Raji (cell line): ENCODE data around the gene SNX11.

Experiments used
- POLR2A ChIP-seq: IDR thresholded peaks from 2 replicates; pipeline ENCODE4 v1.6.1; 2011; ENCODE audit warnings: low read depth, low read length, control low read depth; ENCODE audit not compliant: insufficient read depth

SNX11 gene

DNA sequence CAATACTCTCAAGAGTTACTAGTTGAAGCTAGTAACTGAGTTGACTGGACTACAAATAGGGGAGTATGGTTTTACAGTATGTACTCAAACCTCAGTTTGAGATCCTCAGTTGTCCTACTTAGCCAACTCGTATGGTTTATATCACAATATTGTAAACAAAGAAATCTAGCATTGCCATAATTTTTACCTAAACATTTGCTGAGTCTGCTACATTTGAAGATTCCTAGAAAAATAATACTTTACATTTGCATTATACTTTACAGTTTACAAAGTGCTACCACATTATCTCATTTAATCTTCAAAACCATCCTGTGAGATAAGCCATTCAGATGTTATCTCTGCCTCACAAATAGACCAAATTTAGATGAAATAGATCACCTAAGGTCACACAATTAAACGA is 22.6 kb upstream of the SNX11 start:
- TF ChIP-seq POLR2A = no peak

DNA sequence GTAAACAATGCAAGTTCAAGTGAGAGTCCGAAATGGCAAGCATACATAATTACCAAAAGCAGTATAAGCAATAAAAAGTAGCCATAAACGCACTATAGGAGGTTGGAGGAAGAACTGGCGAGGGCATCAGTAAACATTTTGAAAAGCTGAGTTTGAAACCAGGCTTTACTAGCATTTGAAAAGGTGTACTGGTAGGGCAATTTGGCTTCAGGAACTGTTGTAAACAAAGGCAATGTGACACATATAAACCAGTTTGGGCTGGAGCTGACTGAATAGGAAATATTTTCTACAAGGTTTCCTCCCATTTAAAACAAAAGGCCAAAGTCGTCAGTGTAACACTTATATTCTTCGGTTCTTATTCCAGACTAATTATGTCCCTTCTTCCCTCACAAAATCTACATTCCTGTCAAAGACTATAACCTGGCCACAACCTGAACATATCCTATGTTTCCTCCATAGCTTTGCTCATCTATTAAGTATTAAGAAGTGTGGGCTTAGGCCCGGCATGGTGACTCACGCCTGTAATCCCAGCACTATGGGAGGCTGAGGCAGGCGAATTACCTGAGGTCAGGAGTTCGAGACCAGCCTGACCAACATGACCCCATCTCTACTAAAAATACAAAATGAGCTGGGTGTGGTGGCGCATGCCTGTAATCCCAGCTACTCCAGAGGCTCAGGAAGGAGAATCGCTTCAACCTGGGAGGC is 14.1 kb upstream of the SNX11 start:
- no peak for TF ChIP-seq POLR2A

GRCh38 chr17:48095611-48096010 is 12.0 kb upstream of the SNX11 start:
- no peak for TF ChIP-seq POLR2A

- TF ChIP-seq POLR2A = no peak
These were observed 7.4 kb upstream of the SNX11 start for GRCh38 chr17:48100160-48100559.

GRCh38 chr17:48100591-48101011 is 7.0 kb upstream of the SNX11 start:
- no peak for TF ChIP-seq POLR2A

GRCh38 chr17:48101012-48101720 is 6.4 kb upstream of the SNX11 start, which contains the start of gene CBX1:
Gene CBX1 (minus strand): TSS chr17:48101478. CDS start chr17:48077004, 24,474 bp downstream.
- peak; percentile 77 for TF ChIP-seq POLR2A

- no peak for TF ChIP-seq POLR2A
These were observed 5.4 kb upstream of the SNX11 start for GRCh38 chr17:48102043-48102750.

DNA sequence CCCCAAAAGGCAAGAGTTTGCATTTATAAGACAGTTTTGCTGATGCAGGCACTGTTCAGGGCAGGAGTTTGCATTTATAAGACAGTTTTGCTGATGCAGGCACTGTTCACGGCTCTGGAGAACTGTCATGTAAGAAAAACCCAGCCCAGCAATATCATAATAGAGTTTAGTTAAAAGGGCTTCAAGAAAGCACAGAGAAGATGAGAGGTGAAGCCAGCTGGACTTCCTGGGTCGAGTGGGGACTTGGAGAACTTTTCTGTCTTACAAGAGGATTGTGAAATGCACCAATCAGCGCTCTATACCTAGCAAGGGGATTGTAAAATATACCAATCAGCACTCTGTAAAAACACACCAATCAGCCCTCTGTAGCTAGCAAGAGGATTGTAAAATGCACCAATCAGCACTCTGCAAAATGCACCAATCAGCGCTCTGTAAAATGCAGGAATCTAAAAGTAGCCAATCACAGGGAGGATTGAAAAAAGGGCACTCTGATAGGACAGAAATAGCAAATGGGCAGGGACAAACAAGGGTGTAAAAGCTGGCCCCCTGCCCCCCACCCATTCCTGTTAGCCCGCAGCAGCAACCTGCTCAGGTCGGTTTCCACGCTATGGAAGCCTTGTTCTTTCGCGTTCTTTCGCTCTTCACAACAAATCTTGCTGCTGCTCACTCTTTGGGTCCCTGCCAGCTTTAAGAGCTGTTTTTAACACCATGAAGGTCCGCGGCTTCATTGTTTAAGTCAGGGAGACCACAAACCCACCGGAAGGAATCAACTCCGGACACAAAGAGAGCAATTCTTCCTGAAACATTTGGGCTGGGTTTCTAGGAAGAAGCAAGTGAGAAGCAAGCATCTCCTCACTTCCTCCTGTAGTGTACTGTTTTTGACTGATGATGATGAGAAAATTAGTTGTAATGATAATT is 4.5 kb upstream of the SNX11 start:
- no peak for TF ChIP-seq POLR2A

DNA sequence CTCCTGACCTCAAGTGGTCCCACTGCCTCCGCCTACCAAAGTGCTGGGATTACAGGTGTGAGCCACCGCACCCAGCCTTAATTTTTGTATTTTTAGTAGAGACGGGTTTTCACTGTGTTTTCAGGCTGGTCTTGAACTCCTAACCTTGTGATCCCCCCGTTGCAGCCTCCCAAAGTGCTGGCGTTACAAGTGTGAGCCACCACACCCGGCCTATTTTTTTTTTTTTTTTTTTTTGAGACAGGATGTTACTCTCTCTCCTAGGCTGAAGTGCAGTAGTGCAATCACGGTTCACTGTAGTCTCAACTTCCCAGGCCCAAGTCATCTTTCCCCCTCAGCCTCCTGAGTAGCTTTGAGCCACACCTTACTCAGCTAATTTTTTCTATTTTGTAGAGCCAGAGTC is 3.1 kb upstream of the SNX11 start:
- TF ChIP-seq POLR2A = no peak

DNA sequence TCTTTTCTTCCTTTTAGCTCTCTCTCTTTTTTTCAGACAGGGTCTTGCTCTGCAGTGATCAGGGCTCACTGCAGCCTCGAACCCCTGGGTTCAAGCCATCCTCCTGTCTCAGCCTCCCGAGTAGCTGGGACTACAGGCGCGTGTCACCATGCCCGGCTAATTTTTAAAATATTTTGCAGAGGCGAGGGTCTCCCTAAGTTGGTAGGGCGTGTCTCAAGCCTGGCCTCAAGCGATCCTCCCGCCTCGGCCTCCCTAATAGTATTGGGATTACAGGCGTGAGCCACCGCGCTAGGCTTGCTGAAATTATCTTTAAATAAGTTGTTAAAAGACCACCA is 797 bp upstream of the SNX11 start:
- TF ChIP-seq POLR2A = no peak

DNA sequence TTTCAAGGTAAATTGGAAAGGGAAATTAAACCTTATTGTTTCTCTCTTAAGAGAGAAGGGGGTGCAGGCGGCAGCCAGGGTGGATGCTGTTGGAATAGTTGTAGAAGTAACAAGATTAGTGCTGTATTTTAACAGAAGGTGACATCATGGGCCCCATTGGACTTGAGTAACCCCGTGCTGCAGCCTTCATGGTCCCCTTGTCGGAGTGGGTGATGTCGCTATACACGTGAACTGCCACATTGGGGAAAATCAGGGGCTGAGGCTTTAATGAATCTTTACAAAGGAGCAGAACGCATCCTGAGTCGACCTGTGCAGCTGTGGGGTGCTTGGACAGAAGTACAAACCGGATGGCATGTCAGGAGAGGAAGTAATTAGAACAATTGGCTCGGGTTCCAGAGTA is 3.2 kb downstream of the SNX11 start:
- no peak for TF ChIP-seq POLR2A

DNA sequence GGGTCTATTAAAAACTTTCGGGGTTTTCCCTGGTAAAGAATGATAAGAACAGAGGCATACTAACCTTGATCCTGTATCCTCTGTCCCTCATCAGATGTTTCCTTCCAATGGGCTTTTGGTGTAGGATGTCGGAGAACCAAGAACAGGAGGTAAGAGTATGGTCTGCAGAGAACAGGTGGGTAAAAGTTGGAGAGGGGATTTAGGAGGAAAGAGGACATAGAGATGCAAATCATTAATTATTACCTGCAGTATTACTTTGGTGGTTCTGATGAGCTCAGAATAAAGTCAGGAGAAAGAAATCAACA is 4.3 kb downstream of the SNX11 start:
- TF ChIP-seq POLR2A = no peak

DNA sequence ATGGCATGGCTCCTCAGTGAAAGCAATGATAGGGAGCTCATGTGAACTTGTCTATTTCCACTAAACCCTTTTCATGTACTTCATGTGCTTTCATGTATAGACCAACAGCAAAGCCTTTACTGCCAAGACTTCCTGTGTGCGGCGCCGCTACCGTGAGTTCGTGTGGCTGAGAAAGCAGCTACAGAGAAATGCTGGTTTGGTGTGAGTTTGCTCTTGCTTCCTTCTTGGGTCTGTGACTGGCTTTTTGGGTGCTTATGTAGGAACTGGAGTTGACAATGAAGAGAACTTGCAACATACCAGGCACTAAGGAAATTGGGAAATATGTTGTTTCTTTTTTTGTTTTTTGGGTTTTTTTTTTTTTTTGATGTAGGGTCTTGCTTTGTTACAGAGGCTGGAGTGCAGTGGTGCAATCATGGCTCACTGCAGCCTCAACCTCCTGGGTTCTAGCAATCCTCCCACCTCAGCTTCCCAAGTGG is 5.7 kb downstream of the SNX11 start:
- TF ChIP-seq POLR2A = no peak

DNA sequence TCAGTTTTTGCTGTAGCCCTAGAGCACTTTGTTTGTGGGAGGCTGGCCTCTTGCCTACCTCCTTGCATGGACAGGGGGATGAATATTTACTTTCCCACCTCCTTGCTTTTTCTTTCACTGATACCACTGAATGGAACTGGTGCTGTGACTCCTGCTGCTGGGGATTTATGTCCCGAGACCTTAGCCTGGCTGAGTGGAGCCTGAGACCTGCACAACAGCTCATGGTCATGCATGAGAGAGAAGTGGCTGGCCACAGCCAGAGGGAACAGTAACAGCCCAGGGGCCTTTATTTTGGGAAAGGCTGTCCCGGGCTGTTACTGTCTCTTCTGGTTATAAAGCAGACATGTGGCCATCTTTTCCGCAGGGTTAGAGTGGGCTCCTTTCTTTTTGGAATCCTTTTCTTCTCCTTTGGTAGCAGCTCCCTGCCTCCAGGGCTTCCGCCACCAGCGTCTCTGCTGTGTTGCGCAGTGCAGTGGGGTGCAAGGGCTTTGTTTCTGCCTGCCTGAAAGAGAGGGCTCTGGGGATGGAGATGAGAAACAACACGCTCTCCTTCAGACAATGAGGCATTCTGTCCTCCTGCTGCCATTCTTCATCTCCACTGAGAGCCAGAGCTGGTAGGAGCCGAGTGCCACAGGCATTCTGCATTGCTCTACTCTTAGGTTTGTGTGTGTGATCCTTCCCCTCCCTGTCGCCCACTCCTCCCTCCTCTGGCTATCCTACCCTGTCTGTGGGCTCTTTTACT is 14.5 kb downstream of the SNX11 start:
- TF ChIP-seq POLR2A = no peak

DNA sequence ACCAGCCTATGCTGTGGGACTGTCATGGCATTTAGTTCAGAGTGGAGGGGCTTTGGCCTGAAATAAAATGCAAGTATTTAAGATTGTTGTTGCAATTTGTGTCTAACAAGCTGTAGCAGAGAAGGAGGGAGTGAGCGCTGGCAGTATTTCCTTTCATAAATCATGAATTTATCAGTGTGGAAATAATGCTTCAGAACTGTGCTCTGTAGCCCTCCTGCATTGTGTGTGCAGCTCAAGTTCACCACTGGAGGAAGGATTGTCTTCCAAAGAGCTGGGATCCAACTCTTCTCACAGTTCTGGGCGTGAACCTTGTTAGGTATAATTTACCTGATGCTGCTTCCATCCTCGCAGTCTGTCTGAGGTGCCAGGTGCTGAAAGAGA is 15.1 kb downstream of the SNX11 start:
- TF ChIP-seq POLR2A = no peak

DNA sequence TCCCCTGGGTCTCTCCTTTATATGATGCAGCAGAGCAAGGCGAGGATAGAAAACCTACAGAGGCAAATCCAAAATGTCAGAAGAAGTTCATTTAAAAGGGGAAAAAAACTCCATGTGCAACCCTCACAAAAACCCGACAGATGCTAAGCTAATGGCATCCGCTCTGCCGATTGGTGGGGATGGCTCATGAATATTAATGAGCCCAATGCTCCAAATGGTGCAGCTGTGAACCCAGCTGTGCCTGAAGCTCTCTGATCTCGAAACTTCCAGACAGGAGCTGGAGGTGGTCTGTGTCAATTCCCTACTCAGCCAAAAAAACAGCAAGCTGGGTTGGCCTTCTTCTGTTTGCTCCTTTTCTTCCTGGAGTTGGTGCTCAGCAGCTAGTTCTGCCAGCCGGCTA is 15.5 kb downstream of the SNX11 start:
- no peak for TF ChIP-seq POLR2A
